ENCODE data around the gene PLXNC1. TPM values are rescaled to one million over a fixed set of nuclear protein-coding genes. Genes with fewer than 3 reads are reported as not detected.
A peak's percentile ranks its signal among the peaks of the same experiment; 100 is the strongest.

PLXNC1 gene
- total and polyA plus RNA-seq, 2 of the 8 experiments (the other 6 are each of a cell fraction or from before 2014, with no cell fraction given), result 0.83 to 2.0 TPM

- H2BK20ac ChIP-seq (ENCODE audit: low read length), result no peak overlapping the region
- no peak overlapping the region; a peak in 1 of 4 replicates for H3K4me2 ChIP-seq (ENCODE audit: insufficient read depth in 1 of 2, low read depth in 2 of 2, low read length in 2 of 2)
- no peak for TF ChIP-seq SIRT6 (IDR thresholded peaks at IDR 0.05; ENCODE audit: low read length)
- no peak for TF ChIP-seq MAFK (IDR thresholded peaks at IDR 0.05; ENCODE audit: low read depth, low read length)
- no peak for TF ChIP-seq POLR2A (IDR thresholded peaks at IDR 0.05; ENCODE audit: control extremely low read depth in 1 of 2, low read depth in 2 of 2, low read length in 2 of 2)
- TF ChIP-seq FOSL1 (IDR thresholded peaks at IDR 0.05; ENCODE audit: insufficient read depth, low read depth, low read length), result no peak
- no peak for TF ChIP-seq CHD2 (IDR thresholded peaks at IDR 0.05; ENCODE audit: low read length)
- no peak for TF ChIP-seq HDAC2 (IDR thresholded peaks at IDR 0.05; ENCODE audit: borderline replicate concordance in 1 of 2, low read depth in 2 of 2, low read length in 2 of 2)
- TF ChIP-seq JUN (IDR thresholded peaks at IDR 0.05; ENCODE audit: low read depth, low read length), result no peak
- no peak for TF ChIP-seq SP1 (IDR thresholded peaks at IDR 0.05; ENCODE audit: low read depth, low read length)
- no peak for TF ChIP-seq BRCA1 (IDR thresholded peaks at IDR 0.05; ENCODE audit: low read depth, low read length)
- no peak for TF ChIP-seq SIX5 (IDR thresholded peaks at IDR 0.05; ENCODE audit: low read depth, low read length)
- TF ChIP-seq NRF1 (IDR thresholded peaks at IDR 0.05; ENCODE audit: low read depth, low read length), result no peak
- no peak for TF ChIP-seq HDAC6 (IDR thresholded peaks at IDR 0.05; ENCODE audit: low read depth, low read length)
Measured at GRCh38 chr12:94247246-94247645, 98.9 kb downstream of the PLXNC1 start.

More at GRCh38 chr12:94247246-94247645, 98.9 kb downstream of the PLXNC1 start:
- Histone ChIP-seq H3K27me3 (replicated peaks in 1 of 4; ENCODE audit: control insufficient read depth in 3 of 4, extremely low read depth in 1 of 4, insufficient read depth in 3 of 4, low read length in 3 of 4) (no peaks in the 10 kb centered on the region; a peak in 1 of 7 replicates), H4K8ac (ENCODE audit: extremely low read depth, insufficient read depth, low read length) (no peak overlapping the region), H2BK120ac (replicated peaks; ENCODE audit: low read depth, low read length) (no peak overlapping the region), H2BK12ac (ENCODE audit: low read depth, low read length) (no peak overlapping the region), H2AK5ac (ENCODE audit: low read depth, low read length) (no peak overlapping the region), H3K14ac (ENCODE audit: insufficient read length) (no peak overlapping the region), H3K27ac (ENCODE audit: low read depth, low read length) (no peak overlapping the region), H3K9me3 (ENCODE audit: insufficient read depth in 2 of 2, low read depth in 1 of 2, low read length in 1 of 2) (no peaks in the 10 kb centered on the region), H2AFZ (ENCODE audit: low read length) (no peak overlapping the region), H4K20me1 (replicated peaks in 1 of 2; ENCODE audit: control insufficient read depth in 1 of 2, insufficient read depth in 2 of 2, low read length in 2 of 2) (no peaks in the 10 kb centered on the region), H2BK15ac (ENCODE audit: low read length) (0 out of 2 replicates have a peak overlapping the region, but pooled peaks have one; percentile 53), H3K18ac (ENCODE audit: extremely low read depth, low read length) (no peak overlapping the region), H3K23ac (ENCODE audit: insufficient read length) (no peak overlapping the region), H4K5ac (ENCODE audit: insufficient read length, low read depth, low read length) (no peak overlapping the region), H3K9ac (replicated peaks in 1 of 4; ENCODE audit: extremely low read depth in 1 of 4, low read depth in 3 of 4, low read length in 3 of 4) (no peak overlapping the region), H3K4me3 (ENCODE audit: extremely low read depth in 1 of 4, insufficient read depth in 2 of 4, low read depth in 3 of 4, low read length in 4 of 4) (no peak overlapping the region), H3K79me2 (ENCODE audit: control insufficient read depth in 1 of 2, insufficient read depth in 2 of 2, low read length in 2 of 2) (no peaks in the 10 kb centered on the region; a peak in 1 of 4 replicates), H3K4ac (replicated peaks; ENCODE audit: insufficient read length, low read depth, low read length) (no peak overlapping the region), H3K4me1 (replicated peaks in 1 of 4; ENCODE audit: control insufficient read depth in 3 of 4, insufficient read depth in 4 of 4, low read length in 3 of 4) (peaks cover 0 to 14% (median 5%) of the 10 kb centered on the region in 4 experiments; a peak in 6 of 7 replicates), H4K91ac (replicated peaks; ENCODE audit: insufficient read length, low read length) (no peak overlapping the region), H3K23me2 (ENCODE audit: low read depth, low read length) (no peaks in the 10 kb centered on the region), H3K79me1 (ENCODE audit: low read depth, low read length) (no peaks in the 10 kb centered on the region), H2BK5ac (ENCODE audit: low read depth, low read length) (no peak overlapping the region), H3K36me3 (ENCODE audit: control insufficient read depth in 2 of 4, insufficient read depth in 4 of 4, low read length in 3 of 4) (no peaks in the 10 kb centered on the region), H3K56ac (replicated peaks; ENCODE audit: insufficient read length, low read depth, low read length) (no peak overlapping the region)
- DNase-seq (ENCODE audit: low read depth in 1 of 2, low spot score in 2 of 2) (no peak), FAIRE-seq (no peak)
- WGBS, 2 experiments (ENCODE audit: extremely low coverage in 1 of 2, insufficient coverage in 1 of 2, insufficient read length in 1 of 2, insufficient replicate concordance in 2 of 2, low coverage in 1 of 2, low lambda C conversion rate in 2 of 2, missing lambda C conversion rate in 1 of 2), result 80% methylated on average over 2 of the region's 2 CpGs; no CpG with 5 or more reads in 1 of the 2 experiments
- POLR2A ChIA-PET (ENCODE audit: partially characterized antibody), result interaction anchor here (1.0 kb wide), 1 partner anchor 15 kb away, joined by 4 read pairs; no protein-coding TSS in a partner anchor
- CTCF ChIA-PET (ENCODE audit: partially characterized antibody), result interaction anchor here (0.7 kb wide), 1 partner anchor 39 kb away, joined by 3 read pairs; no protein-coding TSS in a partner anchor
